Activated naive CD8-positive, alpha-beta T cell treated with anti-CD3 and anti-CD28 coated beads, Interleukin-2, amount 10 ng/mL, durations not matched to agents 7 days and 5 days (primary cell): ENCODE data around the gene RFESD. TPM values are rescaled to one million over a fixed set of nuclear protein-coding genes. Genes with fewer than 3 reads are reported as not detected.
"Not testable (repeated sequence)": the region's sequence is repeated elsewhere in the genome, so short reads cannot be mapped to it uniquely, and the experiment has no call there.

Source experiments
- ATAC-seq: fragments of 150-1000 bp; cut with Tn5 transposase; one replicate; pipeline ENCODE4 v1.10.0; 2021; ENCODE audit warnings: low read depth, moderate library complexity
- POLR2A ChIA-PET: fragments of 350-600 bp; sonication (Branson Sonifier 250); formaldehyde crosslinking; loops from one replicate; lab custom pipeline; 2021; ENCODE audit warnings: antibody characterized with exemption; lab: Charles Lee
- DNase-seq: peaks from one replicate; pipeline ENCODE4 v3.0.0; 2021
- H3K27ac Mint-ChIP-seq: one replicate; pipeline ENCODE4 v1.8.0; 2022; ENCODE audit warnings: mild to moderate bottlenecking, mixed read lengths
- H3K27me3 Mint-ChIP-seq: one replicate; pipeline ENCODE4 v1.8.0; 2022; ENCODE audit warnings: mild to moderate bottlenecking, moderate library complexity, mixed read lengths
- H3K36me3 Mint-ChIP-seq: one replicate; pipeline ENCODE4 v1.8.0; 2021; ENCODE audit warnings: mild to moderate bottlenecking, mixed read lengths
- H3K4me1 Mint-ChIP-seq: one replicate; pipeline ENCODE4 v1.8.0; 2021; ENCODE audit warnings: mixed read lengths
- H3K4me3 Mint-ChIP-seq: one replicate; pipeline ENCODE4 v1.8.0; 2022; ENCODE audit warnings: mild to moderate bottlenecking, moderate library complexity, mixed read lengths
- H3K9me3 Mint-ChIP-seq: one replicate; pipeline ENCODE4 v1.8.0; 2021; ENCODE audit warnings: mixed read lengths
- total RNA-seq, 2 experiments: library from RNA; stranded (reverse); gene quantifications; one replicate each; pipeline ENCODE4 v1.2.3, GENCODE V29; 2021

RFESD gene
- total RNA-seq, 2 experiments from 2014 or later = 4.2 to 5.0 TPM

DNA sequence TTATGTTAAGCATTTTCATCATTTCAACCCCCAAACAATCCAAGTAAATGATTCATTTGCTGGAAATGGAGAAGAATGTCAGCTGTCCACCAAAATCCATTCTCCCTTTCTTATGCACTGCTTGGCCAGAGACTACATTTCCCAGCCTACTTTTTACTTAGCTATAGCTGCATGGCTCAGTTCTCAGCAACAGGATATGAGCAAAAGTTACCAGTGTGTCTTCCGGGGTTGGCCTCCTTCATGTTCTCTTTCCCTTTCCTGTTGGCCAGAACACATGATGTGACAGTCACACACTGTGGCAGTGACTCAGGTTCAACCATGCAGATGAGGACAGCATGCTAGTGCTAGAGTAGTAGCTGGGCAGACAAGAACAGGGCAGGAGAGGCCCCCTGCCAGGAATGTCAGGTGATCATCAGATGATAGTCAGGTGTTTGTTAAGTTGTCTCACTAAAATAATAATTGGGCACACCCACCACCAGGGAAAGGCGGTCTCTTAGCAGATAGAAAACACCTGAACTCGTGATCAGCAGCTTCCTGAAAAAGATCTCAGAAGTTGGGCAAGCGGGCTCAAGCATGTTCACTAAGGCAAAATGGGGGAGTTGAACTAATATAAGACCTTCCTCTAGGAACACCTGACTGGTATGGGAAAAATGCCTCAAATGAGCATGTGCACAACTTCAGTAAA, 14.4 kb upstream of the RFESD start:
- Mint-ChIP-seq H3K36me3 (peaks cover 8% of the 10 kb centered on the region), H3K4me3 (peak overlapping the region; percentile 44), H3K27me3 (peaks cover 8% of the 10 kb centered on the region), H3K9me3 (peaks cover 11% of the 10 kb centered on the region), H3K4me1 (peaks cover 10% of the 10 kb centered on the region), H3K27ac (peak overlapping the region; percentile 94)
- ATAC-seq (peak; percentile 100), DNase-seq (peak; percentile 57)
- POLR2A ChIA-PET = interaction anchor here (1.1 to 2.1 kb wide), 3 partner anchors 9 to 77 kb away, joined by 7 to 20 read pairs (median 14); partner anchors contain the start of genes ARSK, RFESD and SKIC3

DNA sequence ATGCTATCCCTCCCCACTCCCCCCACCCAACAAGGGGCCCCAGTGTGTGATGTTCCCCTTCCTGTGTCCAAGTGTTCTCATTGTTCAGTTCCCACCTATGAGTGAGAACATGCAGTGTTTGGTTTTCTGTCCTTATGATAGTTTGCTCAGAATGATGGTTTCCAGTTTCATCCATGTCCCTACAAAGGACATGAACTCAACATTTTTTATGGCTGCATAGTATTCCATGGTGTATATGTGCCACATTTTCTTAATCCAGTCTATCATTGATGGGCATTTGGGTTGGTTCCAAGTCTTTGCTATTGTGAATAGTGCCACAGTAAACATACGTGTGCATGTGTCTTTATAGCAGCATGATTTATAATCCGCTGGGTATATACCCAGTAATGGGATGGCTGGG, 13.6 kb upstream of the RFESD start:
- not testable (repeated sequence) for H3K36me3 Mint-ChIP-seq, DNase-seq, H3K27me3 Mint-ChIP-seq, H3K4me3 Mint-ChIP-seq, H3K27ac Mint-ChIP-seq, ATAC-seq
- H3K9me3 Mint-ChIP-seq = peaks cover 11% of the 10 kb centered on the region
- POLR2A ChIA-PET = interaction anchor here (1.9 to 2.1 kb wide), 2 partner anchors 10 to 13 kb away, joined by 14 to 20 read pairs; partner anchors contain the start of gene RFESD
- H3K4me1 Mint-ChIP-seq = peaks cover 10% of the 10 kb centered on the region

DNA sequence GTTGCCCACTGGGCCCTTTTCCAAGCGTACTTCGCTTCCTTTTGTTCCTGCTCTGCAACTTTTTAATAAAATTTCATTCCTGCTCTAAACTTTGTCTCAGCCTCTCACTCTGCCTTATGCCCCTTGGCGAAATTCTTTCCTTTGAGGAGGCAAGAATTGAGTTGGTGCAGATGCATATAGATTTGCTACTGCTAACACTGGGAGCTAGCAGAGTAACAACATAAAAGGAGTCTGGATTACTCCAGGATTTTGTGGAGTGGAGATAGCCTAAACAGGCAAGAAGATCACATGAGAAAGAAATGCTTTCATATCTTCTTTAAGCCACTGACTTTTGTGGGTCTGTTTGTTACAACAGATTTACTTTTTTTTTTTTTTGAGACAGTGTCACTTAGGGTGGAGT, 12.9 kb upstream of the RFESD start:
- H3K27me3 Mint-ChIP-seq = peaks cover 11% of the 10 kb centered on the region
- POLR2A ChIA-PET = no interaction called here
- H3K27ac Mint-ChIP-seq = no peak overlapping the region
- ATAC-seq = no peak
- peaks cover 11% of the 10 kb centered on the region for H3K9me3 Mint-ChIP-seq
- H3K4me1 Mint-ChIP-seq = peaks cover 13% of the 10 kb centered on the region
- no peak for DNase-seq
- H3K36me3 Mint-ChIP-seq = peaks cover 8% of the 10 kb centered on the region
- H3K4me3 Mint-ChIP-seq = no peak overlapping the region

DNA sequence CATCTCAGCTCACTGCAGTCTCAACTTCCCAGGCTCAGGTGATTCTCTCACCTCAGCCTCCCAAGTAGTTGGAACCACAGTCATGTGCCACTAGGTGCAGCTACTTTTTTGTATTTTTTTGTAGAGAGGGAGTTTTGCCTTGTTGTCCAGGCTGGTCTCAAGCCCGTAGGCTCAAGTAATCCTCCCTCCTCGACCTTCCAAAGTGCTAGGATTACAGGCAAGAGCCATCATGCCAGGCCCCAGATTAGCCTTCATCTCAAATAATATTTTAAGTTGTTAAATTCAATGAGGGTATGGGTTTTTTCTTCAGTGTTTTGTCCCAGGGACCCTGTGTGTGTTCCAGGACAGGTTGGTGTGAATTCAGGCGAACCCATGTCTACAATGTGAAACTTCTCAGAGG, 12.5 kb upstream of the RFESD start:
- no peak for DNase-seq
- Mint-ChIP-seq H3K4me1 (peaks cover 15% of the 10 kb centered on the region), H3K4me3 (no peak overlapping the region), H3K9me3 (peaks cover 11% of the 10 kb centered on the region), H3K27me3 (peaks cover 11% of the 10 kb centered on the region), H3K36me3 (peaks cover 8% of the 10 kb centered on the region), H3K27ac (no peak overlapping the region)
- no peak for ATAC-seq
- POLR2A ChIA-PET = interaction anchor here (1.0 kb wide), 1 partner anchor 13 kb away, joined by 3 read pairs; no protein-coding TSS in a partner anchor

DNA sequence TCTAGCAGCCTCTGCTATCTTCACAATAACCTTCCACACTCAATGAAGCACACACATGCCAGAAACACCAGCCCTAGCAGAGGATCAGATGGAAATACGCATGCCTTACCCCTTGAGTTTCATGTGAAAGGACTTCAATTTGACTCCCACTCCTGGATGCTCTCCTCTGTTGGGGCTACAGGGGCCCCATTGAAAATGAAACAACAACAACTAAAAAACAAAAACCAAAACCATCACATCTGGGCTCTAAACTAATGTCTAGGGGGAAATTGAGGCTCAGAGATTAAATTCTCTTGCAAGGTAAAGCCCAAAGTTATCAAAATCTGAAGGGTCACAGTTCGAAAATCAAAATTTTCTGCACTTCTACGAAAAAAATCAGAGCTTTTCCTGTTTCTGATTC, 7.9 kb upstream of the RFESD start:
- Mint-ChIP-seq H3K27ac (no peak overlapping the region), H3K4me3 (no peak overlapping the region), H3K36me3 (no peaks in the 10 kb centered on the region), H3K4me1 (peaks cover 7% of the 10 kb centered on the region), H3K27me3 (peaks cover 19% of the 10 kb centered on the region), H3K9me3 (no peaks in the 10 kb centered on the region)
- DNase-seq (no peak), ATAC-seq (no peak)
- POLR2A ChIA-PET = no interaction called here

DNA sequence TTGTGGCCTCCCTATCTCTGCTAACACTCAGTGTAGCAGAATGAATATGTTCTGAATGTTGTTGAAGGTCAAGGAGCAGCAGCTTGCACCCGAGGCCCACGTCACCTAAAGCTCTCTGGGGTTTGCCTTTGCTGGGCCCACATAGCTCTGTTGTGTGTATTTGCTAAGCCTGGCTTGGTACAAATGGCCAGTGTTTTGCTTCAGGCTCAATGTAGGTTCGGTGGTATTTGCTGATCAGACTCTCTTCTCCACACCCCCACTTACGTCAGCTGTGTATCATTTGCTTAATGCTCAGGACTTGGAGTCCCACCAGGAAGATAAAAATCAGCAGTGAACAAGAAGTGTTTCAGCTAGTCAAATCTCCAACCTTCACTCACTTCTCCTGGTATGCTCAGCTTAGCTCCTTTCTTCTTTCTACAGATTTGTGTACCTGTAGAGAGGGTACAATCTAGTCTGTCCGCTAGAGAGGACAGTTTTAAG, 4.8 kb upstream of the RFESD start:
- ATAC-seq (no peak), DNase-seq (no peak)
- no peaks in the 10 kb centered on the region for H3K36me3 Mint-ChIP-seq
- no peak overlapping the region for H3K4me3 Mint-ChIP-seq
- peaks cover 27% of the 10 kb centered on the region for H3K4me1 Mint-ChIP-seq
- no peak overlapping the region for H3K27ac Mint-ChIP-seq
- peaks cover 11% of the 10 kb centered on the region for H3K27me3 Mint-ChIP-seq
- POLR2A ChIA-PET = no interaction called here
- H3K9me3 Mint-ChIP-seq = no peaks in the 10 kb centered on the region

- no peaks in the 10 kb centered on the region for H3K9me3 Mint-ChIP-seq
- no peak overlapping the region for H3K4me3 Mint-ChIP-seq
- no peak for DNase-seq
- POLR2A ChIA-PET = no interaction called here
- peaks cover 35% of the 10 kb centered on the region for H3K4me1 Mint-ChIP-seq
- no peak overlapping the region for H3K27ac Mint-ChIP-seq
- peaks cover 11% of the 10 kb centered on the region for H3K27me3 Mint-ChIP-seq
- no peak for ATAC-seq
- H3K36me3 Mint-ChIP-seq = no peaks in the 10 kb centered on the region
Measured at GRCh38 chr5:95643152-95643551, 3.4 kb upstream of the RFESD start.

GRCh38 chr5:95644351-95645042, 2.1 kb upstream of the RFESD start:
- Mint-ChIP-seq H3K9me3 (no peaks in the 10 kb centered on the region), H3K27ac (peak overlapping the region; percentile 75), H3K27me3 (peaks cover 8% of the 10 kb centered on the region), H3K36me3 (peaks cover 2% of the 10 kb centered on the region), H3K4me3 (peak overlapping the region; percentile 33), H3K4me1 (peaks cover 33% of the 10 kb centered on the region)
- ATAC-seq (peak; percentile 21), DNase-seq (peak; percentile 37)
- POLR2A ChIA-PET = interaction anchor here (1.7 kb wide), 1 partner anchor 24 kb away, joined by 3 read pairs; the partner anchor contains the start of gene GPR150

DNA sequence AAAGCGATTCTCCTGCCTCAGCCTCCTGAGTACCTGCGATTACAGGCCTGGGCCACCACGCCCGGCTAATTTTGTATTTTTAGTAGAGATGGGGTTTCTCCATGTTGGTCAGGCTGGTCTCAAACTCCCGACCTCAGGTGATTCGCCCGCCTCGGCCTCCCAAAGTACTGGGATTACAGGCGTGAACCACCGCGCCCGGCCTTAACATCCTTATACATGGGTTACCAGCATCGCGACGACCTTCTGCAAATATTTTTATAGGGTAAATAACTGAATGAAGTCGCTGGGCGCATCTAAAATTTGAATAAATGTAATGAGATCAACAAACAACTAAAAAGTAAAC, 380 bp upstream of the RFESD start:
- not testable (repeated sequence) for ATAC-seq, H3K9me3 Mint-ChIP-seq, H3K27me3 Mint-ChIP-seq, H3K36me3 Mint-ChIP-seq
- H3K27ac Mint-ChIP-seq = peak overlapping the region; percentile 86
- POLR2A ChIA-PET = interaction anchor here (0.7 to 2.1 kb wide), 14 partner anchors 10 to 190 kb away, joined by 3 to 17 read pairs (median 5); partner anchors contain the start of genes ARSK, GLRX and SKIC3
- DNase-seq = peak; percentile 29
- peak overlapping the region; percentile 82 for H3K4me3 Mint-ChIP-seq
- H3K4me1 Mint-ChIP-seq = peaks cover 36% of the 10 kb centered on the region

- DNase-seq = no peak
- H3K36me3 Mint-ChIP-seq = peaks cover 10% of the 10 kb centered on the region
- H3K4me1 Mint-ChIP-seq = peaks cover 36% of the 10 kb centered on the region
- H3K4me3 Mint-ChIP-seq = peak overlapping the region; percentile 21
- POLR2A ChIA-PET = interaction anchor here (1.1 to 2.1 kb wide), 7 partner anchors 14 to 177 kb away, joined by 3 to 17 read pairs (median 7); partner anchors contain the start of genes ARSK and SKIC3
- ATAC-seq = no peak
- H3K27ac Mint-ChIP-seq = no peak overlapping the region
- H3K9me3 Mint-ChIP-seq = no peaks in the 10 kb centered on the region
- H3K27me3 Mint-ChIP-seq = no peaks in the 10 kb centered on the region
Measured at GRCh38 chr5:95647886-95648860, 1.6 kb downstream of the RFESD start.

- Mint-ChIP-seq H3K4me3 (no peak overlapping the region), H3K27ac (no peak overlapping the region), H3K27me3 (no peaks in the 10 kb centered on the region), H3K9me3 (no peaks in the 10 kb centered on the region), H3K36me3 (peaks cover 10% of the 10 kb centered on the region), H3K4me1 (peaks cover 32% of the 10 kb centered on the region)
- ATAC-seq (no peak), DNase-seq (no peak)
- POLR2A ChIA-PET = no interaction called here
Measured at GRCh38 chr5:95649274-95649673, 2.7 kb downstream of the RFESD start.

- Mint-ChIP-seq H3K9me3 (no peaks in the 10 kb centered on the region), H3K27ac (no peak overlapping the region), H3K4me3 (no peak overlapping the region), H3K27me3 (no peaks in the 10 kb centered on the region), H3K36me3 (peaks cover 10% of the 10 kb centered on the region), H3K4me1 (peaks cover 27% of the 10 kb centered on the region)
- POLR2A ChIA-PET = no interaction called here
- ATAC-seq (no peak), DNase-seq (no peak)
Measured at GRCh38 chr5:95649842-95650620, 3.5 kb downstream of the RFESD start.
